Epidermal melanocyte (primary cell): Measurements from ENCODE around the gene CGB2.
"Not testable (repeated sequence)": the region's sequence is repeated elsewhere in the genome, so short reads cannot be mapped to it uniquely, and the experiment has no call there.

Experiments
- DNase-seq: peaks from one replicate; pipeline ENCODE4 v3.0.0; 2011; ENCODE audit warnings: low spot score; ENCODE audit not compliant: insufficient read length

The CGB2 gene

DNA sequence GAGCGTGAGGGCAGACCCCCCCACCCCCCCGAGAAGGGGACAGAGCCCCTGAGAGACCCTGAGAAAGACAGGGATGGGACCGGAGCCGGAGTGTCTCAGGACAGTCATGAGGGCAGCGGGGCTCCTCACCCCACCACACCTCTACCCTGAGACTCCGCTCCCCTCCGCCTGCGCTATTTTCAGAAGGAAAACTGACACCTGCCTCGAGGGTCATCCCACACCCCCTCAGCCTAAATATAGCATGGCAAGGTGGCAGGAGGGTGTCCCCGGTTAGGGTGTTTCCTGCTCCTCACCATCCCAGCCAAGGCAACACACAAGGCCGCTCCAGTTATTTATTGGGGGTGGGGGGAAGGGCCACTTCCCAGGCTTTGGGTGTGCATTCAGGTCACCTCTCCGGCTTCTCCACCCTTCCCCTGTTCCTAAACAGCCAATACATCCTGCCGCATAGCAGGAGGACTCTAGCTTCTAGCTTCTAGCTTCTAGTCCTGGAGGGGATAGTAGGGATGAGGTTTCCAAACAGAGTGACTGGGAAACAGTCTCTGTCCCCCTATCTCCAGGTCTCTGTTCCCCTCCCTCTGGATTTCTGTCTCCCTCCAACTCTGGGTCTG is 34.3 kb downstream of the CGB2 start:
- DNase-seq = peak; percentile 17

DNA sequence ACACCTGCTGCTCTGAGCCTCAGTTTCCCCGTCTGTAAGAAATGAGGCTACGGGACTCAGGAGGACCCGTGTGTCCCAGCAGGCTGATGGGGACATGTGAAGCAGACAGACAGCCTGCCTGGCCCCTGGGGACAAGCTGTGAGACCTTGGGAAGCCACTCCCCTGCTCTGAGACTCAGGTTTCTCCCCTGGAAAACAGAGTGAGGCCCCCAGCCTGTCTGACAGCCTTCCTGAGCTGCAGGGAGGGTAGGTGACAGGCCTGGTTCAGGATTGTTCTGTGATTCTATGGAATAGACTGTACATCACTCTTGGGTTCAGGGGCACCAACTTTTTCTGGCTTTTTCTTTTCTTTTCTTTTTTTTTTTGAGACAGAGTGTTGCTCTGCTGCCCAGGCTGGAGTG is 35.9 kb downstream of the CGB2 start:
- DNase-seq = peak; percentile 19

DNA sequence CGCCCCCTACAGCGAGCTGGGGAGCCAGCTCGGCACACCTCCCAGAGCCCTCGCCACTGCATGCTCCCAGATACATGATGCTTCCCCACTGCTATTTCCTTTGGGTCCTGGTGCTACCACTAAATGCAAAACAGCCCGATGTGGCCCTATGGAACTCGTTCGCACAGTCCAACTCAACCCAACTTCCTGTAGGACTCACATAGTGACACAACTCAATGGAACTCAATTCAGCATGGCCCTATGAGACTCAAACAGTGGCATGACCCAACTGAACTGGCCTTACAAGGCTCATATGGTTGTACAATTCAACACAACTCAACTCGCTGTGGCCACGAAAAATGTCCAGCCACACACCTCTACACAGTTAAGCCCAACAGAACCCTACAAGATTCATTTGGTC is 37.3 kb downstream of the CGB2 start:
- no peak for DNase-seq

DNA sequence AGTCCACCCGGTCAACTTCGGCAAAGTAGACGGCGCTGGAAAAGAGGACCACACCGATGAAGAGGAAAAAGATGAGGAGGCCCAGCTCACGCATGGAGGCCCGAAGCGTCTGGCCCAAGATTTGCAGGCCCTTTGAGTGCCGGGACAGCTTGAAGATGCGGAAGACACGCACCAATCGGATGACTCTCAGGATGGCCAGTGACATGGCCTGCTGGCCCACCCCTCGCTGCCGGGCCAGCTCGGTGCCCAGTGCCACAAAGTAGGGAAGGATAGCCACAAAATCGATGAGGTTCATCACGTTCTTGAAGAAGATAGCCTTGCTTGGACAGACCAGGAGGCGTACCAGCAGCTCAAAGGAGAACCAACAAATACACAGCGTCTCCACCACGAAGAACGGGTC is 38.7 kb downstream of the CGB2 start:
- DNase-seq = no peak

DNA sequence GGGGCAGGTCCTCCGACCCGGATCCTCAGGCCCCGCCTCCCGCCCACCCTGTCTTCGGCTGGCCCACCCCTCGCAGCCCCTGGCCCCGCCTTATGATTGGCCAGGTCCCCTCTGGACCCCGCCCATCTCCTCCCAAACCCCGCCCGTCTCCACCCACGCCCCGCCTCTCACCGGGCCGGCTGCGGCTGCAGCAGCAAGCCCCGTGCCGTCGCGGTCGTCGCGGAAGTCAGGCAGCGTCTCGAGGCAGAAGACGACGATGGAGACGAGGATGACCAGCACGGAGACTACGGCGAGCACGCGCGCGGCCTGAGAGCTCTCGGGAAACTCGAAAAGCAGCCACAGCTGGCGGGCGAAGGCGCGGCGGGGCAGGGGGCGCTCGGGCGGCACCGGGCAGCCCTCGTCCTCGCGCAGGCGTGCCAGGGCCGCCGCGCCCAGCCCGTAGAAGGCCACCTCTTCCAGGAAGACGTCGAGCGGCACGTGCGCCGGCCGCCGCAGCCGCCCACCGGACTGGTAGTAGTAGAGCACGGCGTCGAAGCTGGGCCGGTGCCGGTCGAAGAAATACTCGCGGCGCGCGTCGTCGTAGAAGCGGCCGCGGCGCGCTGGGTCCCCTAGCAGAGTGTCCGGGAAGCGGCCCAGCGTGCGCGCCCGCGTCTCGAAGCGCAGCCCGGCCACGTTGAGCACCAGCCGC is 40.3 kb downstream of the CGB2 start:
- DNase-seq = peak; percentile 9

DNA sequence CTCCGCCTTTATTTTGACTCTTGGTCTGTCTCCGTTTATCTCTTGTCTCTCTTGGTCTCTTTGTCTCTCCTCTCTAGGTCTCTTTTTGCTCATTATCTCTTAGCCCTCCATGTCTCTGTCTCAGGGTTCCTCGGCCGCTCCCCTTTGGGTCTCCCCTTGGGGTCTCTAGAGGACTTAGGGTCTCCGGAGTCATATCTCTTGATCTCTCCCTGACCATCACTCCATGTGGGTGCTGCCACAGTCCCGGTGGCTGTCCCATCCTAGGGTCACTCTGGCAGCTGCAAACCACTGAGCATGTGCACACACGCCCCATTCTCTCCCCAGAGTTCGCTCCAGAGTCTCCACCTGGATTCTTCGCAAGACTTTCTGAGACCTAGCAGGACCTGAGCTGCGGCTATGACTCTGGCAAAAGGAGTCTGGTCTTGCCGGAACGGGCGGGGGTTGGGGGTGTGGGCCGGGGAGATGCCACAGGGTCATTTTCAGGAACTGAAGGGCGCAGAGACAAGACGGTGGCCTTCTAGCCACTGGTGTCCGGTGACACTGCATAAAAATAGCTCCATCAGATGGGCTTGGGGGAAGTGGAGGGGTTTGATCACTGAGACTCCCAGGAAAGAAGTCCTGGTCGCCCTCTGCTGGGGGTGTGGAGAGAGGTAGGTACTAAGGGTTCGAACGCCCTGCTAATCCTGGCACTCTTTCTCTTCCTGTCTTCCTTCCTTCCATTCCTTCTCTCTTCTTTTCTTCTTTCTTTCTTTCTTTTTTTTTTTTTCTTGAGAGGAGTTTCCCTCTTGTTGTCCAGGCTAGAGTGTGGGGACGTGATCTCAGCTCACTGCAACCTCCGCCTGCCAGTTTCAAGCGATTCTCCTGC is 42.1 kb downstream of the CGB2 start:
- DNase-seq = peak; percentile 8

DNA sequence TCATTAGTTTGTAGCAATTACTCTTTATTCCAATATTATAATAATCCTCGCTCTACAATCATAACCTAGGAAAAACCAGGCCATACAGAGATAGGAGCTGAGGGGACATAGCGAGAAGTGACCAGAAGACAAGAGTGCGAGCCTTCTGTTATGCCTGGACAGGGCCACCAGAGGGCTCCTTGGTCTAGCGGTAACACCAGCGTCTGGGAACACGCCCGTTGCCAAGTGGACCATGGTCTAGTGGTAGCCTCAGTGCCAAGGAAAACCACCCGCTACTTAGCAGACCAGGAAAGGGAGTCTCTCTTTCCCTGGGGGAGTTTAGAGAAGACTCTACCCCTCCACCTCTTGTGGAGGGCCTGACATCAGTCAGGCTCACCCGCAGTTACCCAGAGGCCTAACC is 43.2 kb downstream of the CGB2 start:
- DNase-seq = not testable (repeated sequence)

DNA sequence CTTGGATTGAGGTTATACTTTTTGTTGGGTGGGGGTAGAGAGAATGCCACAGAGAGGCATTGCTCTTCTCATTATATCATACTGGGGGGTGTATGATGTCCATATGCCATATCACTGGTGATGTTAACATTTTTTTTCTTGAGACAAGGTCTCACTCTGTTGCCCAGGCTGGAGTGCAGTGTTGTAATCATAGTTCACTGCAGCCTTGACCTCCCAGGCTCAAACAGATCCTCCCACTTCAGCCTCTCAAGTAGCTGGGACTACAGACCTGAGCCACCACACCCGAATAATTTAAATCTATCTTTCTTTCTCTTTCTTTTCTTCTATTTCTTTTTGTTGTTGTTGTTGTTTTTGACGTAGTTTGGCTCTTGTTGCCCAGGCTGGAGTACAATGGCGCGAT is 48.7 kb downstream of the CGB2 start:
- DNase-seq = no peak

DNA sequence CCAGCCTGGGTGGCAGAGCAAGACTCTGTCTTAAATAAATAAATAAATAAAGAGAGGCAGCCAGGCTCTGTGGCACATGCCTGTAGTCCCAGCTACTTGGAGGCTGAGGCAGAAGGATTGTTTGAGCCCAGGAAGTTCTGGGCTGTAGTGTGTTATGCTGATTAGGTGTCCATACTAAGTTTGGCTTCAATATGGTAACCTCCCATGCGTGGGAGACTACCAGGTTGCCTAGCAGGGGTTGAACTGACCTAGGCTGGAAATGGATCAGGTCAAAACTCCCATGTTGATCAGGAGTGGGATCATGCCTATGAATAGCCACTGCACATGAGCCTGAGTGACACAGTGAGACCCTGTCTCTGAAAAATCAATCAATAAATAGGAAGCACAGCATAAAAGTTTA is 49.6 kb downstream of the CGB2 start:
- DNase-seq = no peak
